Gastroesophageal sphincter (tissue), 3 donors: ENCODE results near the gene MTCL3.

Experiments used
- CTCF ChIP-seq, 4 experiments: fragments of 200-600 bp in 2 of 4; fragments of 450-650 bp in 2 of 4; sonication (generic) in 1 of 4; IDR thresholded peaks; one replicate each; pipeline ENCODE4 v1.5.1; 2017 to 2019; ENCODE audit warnings: antibody characterized with exemption in 4 of 4, mild to moderate bottlenecking in 2 of 4, moderate library complexity in 2 of 4
- EP300 ChIP-seq: sonication (generic); formaldehyde crosslinking; IDR thresholded peaks from one replicate; pipeline ENCODE4 v1.6.1; 2017; ENCODE audit warnings: antibody characterized with exemption, mild to moderate bottlenecking
- POLR2A ChIP-seq, 2 donors: fragments of 450-650 bp; IDR thresholded peaks; one replicate each; pipeline ENCODE4 v1.6.1; 2017; ENCODE audit warnings: antibody characterized with exemption in 2 of 2, mild to moderate bottlenecking in 2 of 2, moderate library complexity in 1 of 2
- POLR2AphosphoS5 ChIP-seq: sonication (generic); formaldehyde crosslinking; IDR thresholded peaks from one replicate; pipeline ENCODE4 v1.6.1; 2017; ENCODE audit warnings: antibody characterized with exemption

- TF ChIP-seq CTCF (IDR thresholded peaks at IDR 0.05), result no peak
- no peak for TF ChIP-seq POLR2A (IDR thresholded peaks at IDR 0.05)
- no peak for TF ChIP-seq EP300
- no peak for TF ChIP-seq POLR2AphosphoS5
These were observed 21.7 kb downstream of the MTCL3 start for GRCh38 chr6:127497410-127497809.
